GM19023 (cell line): ENCODE measurements around the gene HSPA6.
"Not testable (repeated sequence)": the region's sequence is repeated elsewhere in the genome, so short reads cannot be mapped to it uniquely, and the experiment has no call there.

ENCODE experiments used
- ATAC-seq: cut with Tn5 transposase; IDR thresholded peaks from one replicate; pipeline ENCODE4 v1.9.1; 2021; ENCODE audit warnings: mild to moderate bottlenecking, moderate library complexity; ENCODE audit not compliant: unreplicated experiment

Gene HSPA6

DNA sequence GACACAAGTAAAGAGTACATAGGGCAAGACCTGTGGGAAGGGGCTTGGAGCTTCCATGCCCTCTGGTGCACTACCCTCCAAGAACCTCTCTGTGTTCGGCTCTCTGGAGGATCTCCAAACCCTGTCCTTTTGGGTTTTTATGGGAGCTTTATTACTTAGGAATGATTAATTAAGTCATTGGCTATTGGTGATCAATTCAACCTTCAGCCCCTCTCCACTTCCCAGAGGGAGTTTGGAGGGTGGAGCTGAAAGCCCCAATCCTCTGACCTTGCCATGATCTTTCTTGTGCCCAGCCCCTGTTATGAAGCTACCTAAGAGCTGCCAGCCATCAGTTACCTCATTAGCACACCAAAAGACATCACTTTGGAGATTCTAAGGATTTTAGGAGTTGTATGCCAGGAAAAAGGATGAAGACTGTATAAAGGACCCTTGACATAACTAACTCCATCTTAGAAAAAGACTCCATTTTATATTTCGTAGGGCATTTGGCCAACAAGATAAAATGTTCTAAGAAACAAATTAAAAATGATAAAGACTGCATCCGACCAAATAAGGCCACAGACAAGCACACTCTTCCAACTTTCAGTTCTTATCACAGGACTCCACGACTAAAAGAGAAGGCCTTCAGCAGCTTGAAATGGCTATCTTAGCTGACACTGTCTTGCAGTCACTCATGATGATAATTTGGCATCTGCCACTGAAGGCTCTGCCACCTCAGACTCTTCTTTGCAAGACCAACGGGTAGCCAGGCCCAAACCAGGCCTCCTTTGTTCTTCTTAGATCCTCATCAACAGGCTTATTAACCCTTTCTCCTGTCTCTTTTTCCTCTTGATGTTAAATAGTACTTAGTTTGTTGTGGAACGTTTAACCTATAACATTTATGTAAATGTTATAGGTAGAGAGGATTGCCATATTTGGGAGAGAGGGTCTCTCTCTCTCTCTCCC, 33.4 kb downstream of the HSPA6 start:
- not testable (repeated sequence) for ATAC-seq

DNA sequence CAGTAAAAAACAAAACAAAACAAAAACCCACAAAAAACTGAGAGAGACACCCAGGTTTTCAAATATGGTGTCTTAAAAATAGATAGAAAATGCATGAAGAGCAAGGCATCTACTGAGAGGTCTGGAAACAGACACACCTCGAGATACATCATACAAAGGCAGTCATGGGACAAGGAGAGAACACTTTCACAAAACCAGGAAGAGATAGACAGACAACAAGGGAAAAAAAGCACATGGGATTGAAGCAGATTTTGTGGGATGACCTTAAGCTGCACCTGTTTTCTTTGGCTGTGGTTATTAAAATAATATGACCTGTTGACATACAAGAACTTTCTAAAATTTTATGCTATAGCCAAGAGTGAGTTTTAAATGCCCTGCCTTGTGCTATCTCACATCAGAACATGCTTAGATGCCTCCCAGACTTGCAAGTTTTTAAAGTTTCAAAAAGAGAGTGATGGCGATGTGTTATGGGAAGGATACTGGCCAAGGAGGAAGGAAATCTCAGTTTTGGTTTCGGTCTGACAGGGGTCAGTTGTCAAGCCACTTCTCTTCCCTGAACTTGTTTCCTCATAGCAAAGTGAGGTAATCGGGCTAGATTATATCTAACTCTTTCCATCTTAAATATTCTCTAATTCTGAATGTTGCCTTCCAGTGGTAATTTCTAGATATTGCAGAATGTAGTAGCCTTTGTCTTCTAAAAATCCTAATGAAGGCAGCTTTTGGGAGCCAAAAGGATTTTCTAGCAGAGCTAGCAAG, 36.8 kb downstream of the HSPA6 start:
- ATAC-seq: peak; percentile 62

DNA sequence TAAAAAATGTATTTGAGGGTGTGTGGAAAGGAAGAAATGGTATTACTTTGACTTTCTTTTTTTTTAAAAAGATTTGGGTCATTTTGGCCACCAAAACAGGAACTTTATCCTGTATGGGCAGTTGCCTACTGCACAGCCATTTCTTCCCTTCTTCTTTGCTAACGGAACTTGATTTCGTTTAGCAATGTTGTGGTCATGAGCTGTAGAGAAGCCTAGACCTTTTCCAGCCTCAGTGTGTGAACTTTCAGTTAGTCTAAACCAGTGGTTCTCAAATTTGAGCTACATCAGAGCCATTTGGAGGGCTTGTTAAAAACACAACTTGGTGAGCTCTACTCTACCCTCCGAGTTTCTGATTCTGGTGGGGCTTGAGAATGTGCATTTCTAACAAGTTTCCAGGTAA, 38.1 kb downstream of the HSPA6 start:
- ATAC-seq: not testable (repeated sequence)

DNA sequence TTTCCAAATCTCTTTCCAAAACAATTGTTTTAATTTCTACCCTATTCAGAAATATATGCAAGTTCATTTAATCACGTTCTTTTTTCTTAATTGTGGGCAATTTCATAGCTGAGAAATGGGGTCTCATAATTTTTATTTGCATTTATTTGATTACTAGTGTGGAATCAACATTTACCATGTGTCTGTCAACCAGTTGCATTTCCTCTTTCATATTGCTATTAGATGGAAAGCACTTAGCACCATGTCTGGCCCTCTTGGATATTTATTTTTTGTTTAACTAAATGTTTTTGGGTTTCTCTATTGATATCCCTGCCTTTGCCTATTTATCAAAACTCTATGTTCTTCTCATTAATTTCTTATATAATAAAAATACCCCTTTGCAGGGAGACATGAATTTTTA, 39.2 kb downstream of the HSPA6 start:
- not testable (repeated sequence) for ATAC-seq

DNA sequence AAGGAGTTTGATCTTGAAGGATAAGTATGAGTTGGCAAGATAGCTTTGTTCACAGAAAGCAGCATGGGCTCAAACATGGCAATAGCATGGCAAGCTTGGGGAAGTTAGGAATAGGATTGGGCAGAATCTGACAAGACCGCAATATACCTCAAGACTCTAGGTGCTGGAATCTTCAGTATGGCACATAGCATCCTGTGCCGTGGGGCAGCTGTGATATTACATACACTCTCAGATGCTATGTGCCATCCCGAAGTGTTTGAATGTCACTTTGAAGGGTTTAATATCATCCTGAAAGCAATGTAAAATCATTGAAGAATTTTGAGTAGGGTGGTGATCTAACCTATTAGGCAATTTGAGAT, 42.2 kb downstream of the HSPA6 start:
- not testable (repeated sequence) for ATAC-seq

DNA sequence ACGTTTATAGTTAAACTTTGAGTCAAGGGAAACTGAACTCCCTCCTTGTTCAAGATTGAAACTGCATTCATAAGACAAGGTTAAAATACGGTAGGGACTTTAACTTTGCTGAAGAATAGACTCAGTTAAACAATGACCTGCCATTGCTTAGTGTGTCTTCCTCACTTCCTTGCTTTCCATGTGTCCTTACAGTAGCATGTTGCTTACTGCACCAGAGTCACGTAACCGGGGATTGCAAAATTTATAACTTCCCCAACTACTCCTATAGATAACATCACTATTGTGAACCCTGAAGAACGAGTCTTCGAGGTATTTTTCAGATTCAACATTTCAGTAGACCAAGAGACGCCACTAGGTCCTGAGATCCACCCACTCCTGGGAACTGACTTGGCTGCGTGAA, 47.4 kb downstream of the HSPA6 start:
- ATAC-seq: not testable (repeated sequence)
